HCT116 (cell line): ENCODE measurements around the gene MTUS2.

Experiments
- CBX3 ChIP-seq: IDR thresholded peaks from 2 replicates; pipeline ENCODE4 v1.6.1; 2012; ENCODE audit warnings: low read depth
- CEBPB ChIP-seq: IDR thresholded peaks from 2 replicates; pipeline ENCODE4 v1.6.1; 2012; ENCODE audit warnings: low read depth
- EZH2 ChIP-seq: fragments of 200-600 bp; sonication (generic); IDR thresholded peaks from 2 replicates; pipeline ENCODE4 v1.6.1; 2017; ENCODE audit warnings: antibody characterized with exemption, mixed run types
- JUND ChIP-seq: IDR thresholded peaks from 2 replicates; pipeline ENCODE4 v1.6.1; 2012
- POLR2A ChIP-seq: IDR thresholded peaks from 2 replicates; pipeline ENCODE4 v1.7.0; 2011; ENCODE audit warnings: borderline replicate concordance; ENCODE audit not compliant: insufficient read depth, insufficient read length; ENCODE audit errors: extremely low read depth
- POLR2AphosphoS5 ChIP-seq: IDR thresholded peaks from 2 replicates; pipeline ENCODE4 v1.6.1; 2011; ENCODE audit warnings: mild to moderate bottlenecking, low read depth, low read length, moderate library complexity
- RAD21 ChIP-seq: IDR thresholded peaks from 2 replicates; pipeline ENCODE4 v1.6.1; 2012; ENCODE audit warnings: low read depth, mild to moderate bottlenecking
- TCF7L2 ChIP-seq: IDR thresholded peaks from 2 replicates; pipeline ENCODE4 v1.7.0; 2011; ENCODE audit warnings: borderline replicate concordance, inconsistent platforms; ENCODE audit not compliant: insufficient read depth, insufficient read length; ENCODE audit errors: extremely low read depth
- TF ChIP-seq, protein P1 (sequence below), 3 experiments: fragments of 200-600 bp in 1 of 3; sonication (generic) in 1 of 3; IDR thresholded peaks in 2 of 3; conservative IDR thresholded peaks in 1 of 3; 2 replicates each; pipeline ENCODE4 v1.5.1; 2012 to 2017; ENCODE audit warnings: low read depth in 2 of 3, low read length in 2 of 3, antibody characterized with exemption in 1 of 3, borderline replicate concordance in 1 of 3, control low read depth in 1 of 3, mild to moderate bottlenecking in 1 of 3, mixed read lengths in 1 of 3, mixed run types in 1 of 3, moderate library complexity in 1 of 3; ENCODE audit not compliant: insufficient read depth in 1 of 3
- TF ChIP-seq, protein P2 (sequence below): IDR thresholded peaks from 2 replicates; pipeline ENCODE4 v1.6.1; 2012; ENCODE audit warnings: low read depth

DNA sequence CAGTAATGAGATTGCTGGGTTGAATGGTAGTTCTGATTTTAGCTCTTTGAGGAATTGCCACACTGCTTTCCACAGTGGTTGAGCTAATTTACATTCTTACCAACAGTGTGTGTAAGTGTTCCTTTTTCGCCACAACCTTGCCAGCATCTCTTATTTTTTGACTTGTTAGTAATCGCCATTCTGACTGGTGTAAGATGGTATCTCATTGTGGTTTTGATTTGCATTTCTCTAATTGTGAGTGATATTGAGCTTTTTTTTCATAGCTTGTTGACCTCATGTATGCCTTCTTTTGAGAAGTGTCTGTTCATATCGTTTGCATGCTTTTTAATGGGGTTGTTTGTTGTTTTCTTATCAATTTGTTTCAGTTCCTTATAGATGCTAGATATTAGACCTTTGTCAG is 245.0 kb downstream of the MTUS2 start:
- TF ChIP-seq POLR2A (no peak), RAD21 (no peak), CBX3 (no peak), EZH2 (no peak), TCF7L2 (no peak), POLR2AphosphoS5 (no peak), CEBPB (no peak), JUND (no peak)
- TF ChIP-seq, protein P1, sequence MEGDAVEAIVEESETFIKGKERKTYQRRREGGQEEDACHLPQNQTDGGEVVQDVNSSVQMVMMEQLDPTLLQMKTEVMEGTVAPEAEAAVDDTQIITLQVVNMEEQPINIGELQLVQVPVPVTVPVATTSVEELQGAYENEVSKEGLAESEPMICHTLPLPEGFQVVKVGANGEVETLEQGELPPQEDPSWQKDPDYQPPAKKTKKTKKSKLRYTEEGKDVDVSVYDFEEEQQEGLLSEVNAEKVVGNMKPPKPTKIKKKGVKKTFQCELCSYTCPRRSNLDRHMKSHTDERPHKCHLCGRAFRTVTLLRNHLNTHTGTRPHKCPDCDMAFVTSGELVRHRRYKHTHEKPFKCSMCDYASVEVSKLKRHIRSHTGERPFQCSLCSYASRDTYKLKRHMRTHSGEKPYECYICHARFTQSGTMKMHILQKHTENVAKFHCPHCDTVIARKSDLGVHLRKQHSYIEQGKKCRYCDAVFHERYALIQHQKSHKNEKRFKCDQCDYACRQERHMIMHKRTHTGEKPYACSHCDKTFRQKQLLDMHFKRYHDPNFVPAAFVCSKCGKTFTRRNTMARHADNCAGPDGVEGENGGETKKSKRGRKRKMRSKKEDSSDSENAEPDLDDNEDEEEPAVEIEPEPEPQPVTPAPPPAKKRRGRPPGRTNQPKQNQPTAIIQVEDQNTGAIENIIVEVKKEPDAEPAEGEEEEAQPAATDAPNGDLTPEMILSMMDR (IDR thresholded peaks at IDR 0.05 in 2 of 3, conservative IDR thresholded peaks at IDR 0.05 in 1 of 3; ENCODE audit: borderline replicate concordance in 1 of 3, insufficient read depth in 1 of 3, low read depth in 2 of 3, low read length in 2 of 3), result no peak
- TF ChIP-seq, protein P2, sequence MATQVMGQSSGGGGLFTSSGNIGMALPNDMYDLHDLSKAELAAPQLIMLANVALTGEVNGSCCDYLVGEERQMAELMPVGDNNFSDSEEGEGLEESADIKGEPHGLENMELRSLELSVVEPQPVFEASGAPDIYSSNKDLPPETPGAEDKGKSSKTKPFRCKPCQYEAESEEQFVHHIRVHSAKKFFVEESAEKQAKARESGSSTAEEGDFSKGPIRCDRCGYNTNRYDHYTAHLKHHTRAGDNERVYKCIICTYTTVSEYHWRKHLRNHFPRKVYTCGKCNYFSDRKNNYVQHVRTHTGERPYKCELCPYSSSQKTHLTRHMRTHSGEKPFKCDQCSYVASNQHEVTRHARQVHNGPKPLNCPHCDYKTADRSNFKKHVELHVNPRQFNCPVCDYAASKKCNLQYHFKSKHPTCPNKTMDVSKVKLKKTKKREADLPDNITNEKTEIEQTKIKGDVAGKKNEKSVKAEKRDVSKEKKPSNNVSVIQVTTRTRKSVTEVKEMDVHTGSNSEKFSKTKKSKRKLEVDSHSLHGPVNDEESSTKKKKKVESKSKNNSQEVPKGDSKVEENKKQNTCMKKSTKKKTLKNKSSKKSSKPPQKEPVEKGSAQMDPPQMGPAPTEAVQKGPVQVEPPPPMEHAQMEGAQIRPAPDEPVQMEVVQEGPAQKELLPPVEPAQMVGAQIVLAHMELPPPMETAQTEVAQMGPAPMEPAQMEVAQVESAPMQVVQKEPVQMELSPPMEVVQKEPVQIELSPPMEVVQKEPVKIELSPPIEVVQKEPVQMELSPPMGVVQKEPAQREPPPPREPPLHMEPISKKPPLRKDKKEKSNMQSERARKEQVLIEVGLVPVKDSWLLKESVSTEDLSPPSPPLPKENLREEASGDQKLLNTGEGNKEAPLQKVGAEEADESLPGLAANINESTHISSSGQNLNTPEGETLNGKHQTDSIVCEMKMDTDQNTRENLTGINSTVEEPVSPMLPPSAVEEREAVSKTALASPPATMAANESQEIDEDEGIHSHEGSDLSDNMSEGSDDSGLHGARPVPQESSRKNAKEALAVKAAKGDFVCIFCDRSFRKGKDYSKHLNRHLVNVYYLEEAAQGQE, result no peak
